SJCRH30 (cell line): Measurements from ENCODE around the gene CKS2. TPM values are rescaled to one million over a fixed set of nuclear protein-coding genes. Genes with fewer than 3 reads are reported as not detected.
"Not testable (repeated sequence)": the region's sequence is repeated elsewhere in the genome, so short reads cannot be mapped to it uniquely, and the experiment has no call there.

ENCODE experiments used
- DNase-seq, 2 experiments: peaks; one replicate each; pipeline ENCODE4 v3.0.0-alpha.2; 2015 to 2020
- H3K27ac ChIP-seq: fragments of 250-450 bp; sonication (Bioruptor Pico); 2 replicates; pipeline ENCODE4 v1.5.1; 2020; ENCODE audit warnings: mild to moderate bottlenecking, moderate library complexity
- H3K27me3 ChIP-seq: fragments of 250-450 bp; sonication (Bioruptor Pico); 2 replicates; pipeline ENCODE4 v1.5.1; 2020; ENCODE audit warnings: mild to moderate bottlenecking, moderate library complexity
- H3K36me3 ChIP-seq: fragments of 250-450 bp; sonication (Bioruptor Pico); 2 replicates; pipeline ENCODE4 v1.5.1; 2020; ENCODE audit warnings: mild to moderate bottlenecking, moderate library complexity
- H3K4me1 ChIP-seq: fragments of 250-450 bp; sonication (Bioruptor Pico); 2 replicates; pipeline ENCODE4 v1.5.1; 2020; ENCODE audit warnings: mild to moderate bottlenecking, moderate library complexity
- H3K4me3 ChIP-seq: fragments of 250-450 bp; sonication (Bioruptor Pico); 2 replicates; pipeline ENCODE4 v1.5.1; 2020; ENCODE audit warnings: mild to moderate bottlenecking, moderate library complexity
- H3K9me3 ChIP-seq: fragments of 250-450 bp; sonication (Bioruptor Pico); replicated peaks from 2 replicates; pipeline ENCODE4 v1.5.1; 2020; ENCODE audit warnings: mild to moderate bottlenecking, moderate library complexity
- total RNA-seq: library from RNA; depleted of rRNA; stranded (reverse); fragments of >200 nt; shearing (Covaris generic); gene quantifications from 2 replicates; pipeline ENCODE4 v1.2.3, GENCODE V29; 2014; rRNA removed

Gene CKS2
- 342 and 362 TPM in 2 replicates for total RNA-seq

GRCh38 chr9:89310475-89311345 lies at the start of gene CKS2:
TSS of gene CKS2 (plus strand) at chr9:89311195. CDS start at chr9:89311293, 98 bp downstream.
- H3K9me3 ChIP-seq = no peaks in the 10 kb centered on the region
- H3K27me3 ChIP-seq = no peaks in the 10 kb centered on the region

GRCh38 chr9:89273528-89274279 lies 37.3 kb upstream of the CKS2 start:
- Histone ChIP-seq H3K4me1 (no peaks in the 10 kb centered on the region), H3K27me3 (no peaks in the 10 kb centered on the region), H3K27ac (no peak overlapping the region), H3K36me3 (no peaks in the 10 kb centered on the region), H3K9me3 (0 out of 2 replicates have a peak, but pooled peaks cover 2% of the 10 kb centered on the region), H3K4me3 (no peak overlapping the region)
- no peak for DNase-seq

More at GRCh38 chr9:89310475-89311345, at the start of gene CKS2:
- Histone ChIP-seq H3K36me3 (peaks cover 40% of the 10 kb centered on the region), H3K27ac (peak within 1 kb of the TSS; percentile 94), H3K4me3 (peak within 1 kb of the TSS; percentile 92), H3K4me1 (peaks cover 9% of the 10 kb centered on the region)
- DNase-seq = peak; percentile 100

GRCh38 chr9:89274838-89275237 lies 36.2 kb upstream of the CKS2 start:
- no peak for DNase-seq
- Histone ChIP-seq H3K4me1 (no peaks in the 10 kb centered on the region), H3K36me3 (no peaks in the 10 kb centered on the region), H3K4me3 (no peak overlapping the region), H3K9me3 (0 out of 2 replicates have a peak, but pooled peaks cover 2% of the 10 kb centered on the region), H3K27ac (no peak overlapping the region), H3K27me3 (no peaks in the 10 kb centered on the region)

GRCh38 chr9:89276040-89276439 lies 35.0 kb upstream of the CKS2 start:
- not testable (repeated sequence) for H3K27ac ChIP-seq, H3K4me1 ChIP-seq, H3K36me3 ChIP-seq, H3K27me3 ChIP-seq, DNase-seq, H3K9me3 ChIP-seq, H3K4me3 ChIP-seq

- no peaks in the 10 kb centered on the region for H3K4me1 ChIP-seq
- H3K27ac ChIP-seq = no peak overlapping the region
- no peaks in the 10 kb centered on the region for H3K36me3 ChIP-seq
- H3K27me3 ChIP-seq = no peaks in the 10 kb centered on the region
- H3K9me3 ChIP-seq = 0 out of 2 replicates have a peak, but pooled peaks cover 2% of the 10 kb centered on the region
- DNase-seq = no peak
- H3K4me3 ChIP-seq = no peak overlapping the region
These were observed 34.0 kb upstream of the CKS2 start for GRCh38 chr9:89277043-89277442.

GRCh38 chr9:89277454-89277853 lies 33.5 kb upstream of the CKS2 start:
- Histone ChIP-seq H3K27ac (no peak overlapping the region), H3K4me1 (no peaks in the 10 kb centered on the region), H3K9me3 (0 out of 2 replicates have a peak, but pooled peaks cover 2% of the 10 kb centered on the region), H3K36me3 (no peaks in the 10 kb centered on the region), H3K27me3 (no peaks in the 10 kb centered on the region), H3K4me3 (no peak overlapping the region)
- no peak for DNase-seq

- H3K36me3 ChIP-seq = no peaks in the 10 kb centered on the region
- H3K27ac ChIP-seq = no peak overlapping the region
- DNase-seq = no peak
- H3K4me3 ChIP-seq = no peak overlapping the region
- no peaks in the 10 kb centered on the region for H3K27me3 ChIP-seq
- H3K4me1 ChIP-seq = no peaks in the 10 kb centered on the region
- H3K9me3 ChIP-seq = no peaks in the 10 kb centered on the region
These were observed 32.4 kb upstream of the CKS2 start for GRCh38 chr9:89278551-89278950.

- Histone ChIP-seq H3K36me3 (no peaks in the 10 kb centered on the region), H3K27me3 (no peaks in the 10 kb centered on the region), H3K9me3 (no peaks in the 10 kb centered on the region), H3K4me1 (no peaks in the 10 kb centered on the region), H3K27ac (no peak overlapping the region), H3K4me3 (no peak overlapping the region)
- DNase-seq = peak; percentile 30 to 68
These were observed 31.8 kb upstream of the CKS2 start for GRCh38 chr9:89278997-89279739.

GRCh38 chr9:89281106-89281505 lies 29.9 kb upstream of the CKS2 start:
- no peaks in the 10 kb centered on the region for H3K9me3 ChIP-seq
- no peaks in the 10 kb centered on the region for H3K36me3 ChIP-seq
- no peak overlapping the region for H3K4me3 ChIP-seq
- H3K27ac ChIP-seq = no peak overlapping the region
- no peaks in the 10 kb centered on the region for H3K4me1 ChIP-seq
- H3K27me3 ChIP-seq = no peaks in the 10 kb centered on the region
- no peak for DNase-seq

- peak overlapping the region; percentile 51 for H3K4me3 ChIP-seq
- DNase-seq = peak; percentile 54 to 60
- not testable (repeated sequence) for H3K36me3 ChIP-seq
These were observed 28.6 kb upstream of the CKS2 start for GRCh38 chr9:89282248-89282968.

GRCh38 chr9:89284076-89284475 lies 26.9 kb upstream of the CKS2 start:
- Histone ChIP-seq H3K4me3 (no peak overlapping the region), H3K9me3 (no peaks in the 10 kb centered on the region), H3K4me1 (no peaks in the 10 kb centered on the region), H3K27me3 (no peaks in the 10 kb centered on the region), H3K36me3 (no peaks in the 10 kb centered on the region), H3K27ac (no peak overlapping the region)
- DNase-seq = no peak

More at GRCh38 chr9:89282248-89282968, 28.6 kb upstream of the CKS2 start:
- not testable (repeated sequence) for H3K9me3 ChIP-seq, H3K27me3 ChIP-seq, H3K4me1 ChIP-seq, H3K27ac ChIP-seq

- DNase-seq = no peak
- H3K27me3 ChIP-seq = no peaks in the 10 kb centered on the region
- no peaks in the 10 kb centered on the region for H3K4me1 ChIP-seq
- peaks cover 5% of the 10 kb centered on the region for H3K9me3 ChIP-seq
- H3K27ac ChIP-seq = no peak overlapping the region
- H3K4me3 ChIP-seq = no peak overlapping the region
- no peaks in the 10 kb centered on the region for H3K36me3 ChIP-seq
These were observed 19.3 kb upstream of the CKS2 start for GRCh38 chr9:89291741-89292140.

GRCh38 chr9:89293014-89293413 lies 18.0 kb upstream of the CKS2 start:
- Histone ChIP-seq H3K4me1 (no peaks in the 10 kb centered on the region), H3K4me3 (no peak overlapping the region), H3K36me3 (no peaks in the 10 kb centered on the region), H3K27ac (no peak overlapping the region), H3K27me3 (no peaks in the 10 kb centered on the region), H3K9me3 (peaks cover 5% of the 10 kb centered on the region)
- DNase-seq = no peak

- H3K27me3 ChIP-seq = no peaks in the 10 kb centered on the region
- no peaks in the 10 kb centered on the region for H3K36me3 ChIP-seq
- peaks cover 5% of the 10 kb centered on the region for H3K9me3 ChIP-seq
- H3K27ac ChIP-seq = no peak overlapping the region
- no peak overlapping the region for H3K4me3 ChIP-seq
- DNase-seq = no peak
- peaks cover 4% of the 10 kb centered on the region; the same call in 1 of the 2 replicates for H3K4me1 ChIP-seq
These were observed 15.6 kb upstream of the CKS2 start for GRCh38 chr9:89295400-89295799.
